ENCODE results near the gene ADGRB2. TPM values are rescaled to one million over a fixed set of nuclear protein-coding genes. Genes with fewer than 3 reads are reported as not detected.

The ADGRB2 gene
- total RNA-seq, 1 experiment from 2014 or later = 15.6 TPM

DNA sequence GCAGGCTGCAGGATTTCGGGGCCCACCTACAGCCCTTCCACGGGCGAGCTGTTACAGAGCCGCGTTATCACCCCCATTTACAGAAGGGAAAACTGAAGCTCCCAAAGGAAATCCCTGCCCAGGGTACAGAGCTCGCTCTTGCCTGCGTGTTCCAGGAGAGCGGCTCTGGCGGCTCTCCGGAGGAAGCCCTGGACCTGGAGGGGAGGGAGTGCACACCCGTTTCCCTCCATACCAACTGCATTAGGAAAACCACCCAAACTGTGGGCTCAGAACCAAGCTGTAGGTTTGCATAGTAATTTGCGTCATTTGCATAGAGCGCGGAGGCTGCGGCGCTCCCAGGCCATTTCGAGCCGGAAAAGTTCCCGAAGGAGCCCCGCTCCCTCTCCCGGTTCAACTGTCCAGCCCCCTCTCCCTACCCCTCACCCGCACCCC is 24.7 kb upstream of the ADGRB2 start:
- H2AFZ ChIP-seq = peak overlapping the region; percentile 87
- H3K27ac ChIP-seq = no peak overlapping the region
- peak in 1 of 2 experiments; percentile 71 for DNase-seq
- intact Hi-C loops (cut with micrococcal nuclease; ENCODE audit: unreplicated experiment) = loop anchor here (1.0 to 10.0 kb wide), 8 partner anchors 74 to 1070 kb away; no protein-coding TSS in a partner anchor
- POLR2A ChIA-PET (ENCODE audit: unreplicated experiment) = interaction anchor here (0.6 to 0.7 kb wide), 7 partner anchors 88 to 748 kb away, joined by 3 to 17 read pairs (median 7); no protein-coding TSS in a partner anchor
- no peaks in the 10 kb centered on the region for H3K27me3 ChIP-seq (ENCODE audit: insufficient read depth, low read depth)
- H3K4me1 ChIP-seq (replicated peaks; ENCODE audit: insufficient read depth) = peaks cover 10% of the 10 kb centered on the region; the same call in 1 of the 2 replicates
- BruUV-seq (replicated peaks) = no TSS peak
- peak overlapping the region; percentile 91 for H3K4me2 ChIP-seq
- H3K9me2 ChIP-seq (ENCODE audit: insufficient read depth) = no peaks in the 10 kb centered on the region
- CTCF ChIA-PET = interaction anchor here (0.5 to 1.5 kb wide), 16 partner anchors 9 to 1070 kb away, joined by 3 to 14 read pairs (median 8); partner anchors contain the start of gene PEF1
- H3K9me3 ChIP-seq (ENCODE audit: insufficient read depth, low read depth) = no peaks in the 10 kb centered on the region
- H3K79me2 ChIP-seq (ENCODE audit: low read depth) = no peaks in the 10 kb centered on the region
- no peaks in the 10 kb centered on the region for H4K20me1 ChIP-seq (ENCODE audit: insufficient read depth)
- TF ChIP-seq, protein P1, sequence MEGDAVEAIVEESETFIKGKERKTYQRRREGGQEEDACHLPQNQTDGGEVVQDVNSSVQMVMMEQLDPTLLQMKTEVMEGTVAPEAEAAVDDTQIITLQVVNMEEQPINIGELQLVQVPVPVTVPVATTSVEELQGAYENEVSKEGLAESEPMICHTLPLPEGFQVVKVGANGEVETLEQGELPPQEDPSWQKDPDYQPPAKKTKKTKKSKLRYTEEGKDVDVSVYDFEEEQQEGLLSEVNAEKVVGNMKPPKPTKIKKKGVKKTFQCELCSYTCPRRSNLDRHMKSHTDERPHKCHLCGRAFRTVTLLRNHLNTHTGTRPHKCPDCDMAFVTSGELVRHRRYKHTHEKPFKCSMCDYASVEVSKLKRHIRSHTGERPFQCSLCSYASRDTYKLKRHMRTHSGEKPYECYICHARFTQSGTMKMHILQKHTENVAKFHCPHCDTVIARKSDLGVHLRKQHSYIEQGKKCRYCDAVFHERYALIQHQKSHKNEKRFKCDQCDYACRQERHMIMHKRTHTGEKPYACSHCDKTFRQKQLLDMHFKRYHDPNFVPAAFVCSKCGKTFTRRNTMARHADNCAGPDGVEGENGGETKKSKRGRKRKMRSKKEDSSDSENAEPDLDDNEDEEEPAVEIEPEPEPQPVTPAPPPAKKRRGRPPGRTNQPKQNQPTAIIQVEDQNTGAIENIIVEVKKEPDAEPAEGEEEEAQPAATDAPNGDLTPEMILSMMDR (conservative IDR thresholded peaks at IDR 0.05) = no peak
- H3F3A ChIP-seq (ENCODE audit: insufficient read depth, low read depth) = peaks cover 20% of the 10 kb centered on the region
- no peaks in the 10 kb centered on the region for H3K36me3 ChIP-seq (ENCODE audit: low read depth)
- peak overlapping the region; percentile 65 for H3K4me3 ChIP-seq

DNA sequence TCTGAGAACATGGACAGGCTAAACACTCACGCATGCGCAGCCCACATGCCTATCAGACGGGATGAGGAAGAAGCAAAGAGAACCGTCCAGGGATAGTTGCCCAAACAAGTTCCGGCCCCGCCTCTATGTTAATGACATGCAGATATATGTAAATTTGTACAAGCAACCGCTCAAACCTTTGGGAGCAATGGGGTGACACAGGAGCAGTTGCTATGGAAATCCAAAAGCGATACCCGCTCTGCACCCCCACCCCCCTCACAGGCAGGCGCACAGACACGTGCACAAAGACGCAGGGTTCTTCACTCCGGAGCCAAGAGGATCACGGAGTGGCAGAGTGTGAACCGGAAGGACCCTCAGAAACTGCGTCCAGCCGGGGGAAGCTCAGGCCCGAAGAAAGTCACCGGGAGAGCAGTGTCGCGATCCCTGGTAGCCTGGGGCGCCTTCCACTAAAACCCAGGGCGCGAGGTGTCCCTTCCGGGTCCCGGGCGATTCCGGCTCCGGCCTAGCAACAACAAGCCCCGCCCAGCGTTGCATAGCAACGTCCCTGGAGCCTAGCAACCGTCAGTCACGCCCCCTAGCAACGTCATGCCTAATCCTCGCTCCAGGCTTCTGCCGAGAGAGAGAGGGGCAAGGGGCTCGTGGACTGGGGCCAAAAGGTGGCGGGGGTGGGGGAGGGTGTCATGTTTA is 24.1 kb upstream of the ADGRB2 start:
- no peaks in the 10 kb centered on the region for H3K9me3 ChIP-seq (ENCODE audit: insufficient read depth, low read depth)
- DNase-seq = peak; percentile 87 to 93
- H3K36me3 ChIP-seq (ENCODE audit: low read depth) = no peaks in the 10 kb centered on the region
- TF ChIP-seq, protein P1 (conservative IDR thresholded peaks at IDR 0.05) = no peak
- no peak for TF ChIP-seq EZH2 (IDR thresholded peaks at IDR 0.05; ENCODE audit: low read depth)
- no TSS peak for BruUV-seq (replicated peaks)
- ChIA-PET POLR2A (ENCODE audit: unreplicated experiment) (interaction anchor here (0.5 to 0.7 kb wide), 4 partner anchors 75 to 345 kb away, joined by 3 to 5 read pairs (median 4); no protein-coding TSS in a partner anchor), CTCF (interaction anchor here (1.1 to 1.5 kb wide), 8 partner anchors 28 to 239 kb away, joined by 5 to 14 read pairs (median 10); no protein-coding TSS in a partner anchor)
- peaks cover 20% of the 10 kb centered on the region for H3F3A ChIP-seq (ENCODE audit: insufficient read depth, low read depth)
- H2AFZ ChIP-seq = peak overlapping the region; percentile 87
- H3K4me2 ChIP-seq = peak overlapping the region; percentile 91
- no peaks in the 10 kb centered on the region for H3K9me2 ChIP-seq (ENCODE audit: insufficient read depth)
- H3K4me3 ChIP-seq = peak overlapping the region; percentile 65
- no peaks in the 10 kb centered on the region for H4K20me1 ChIP-seq (ENCODE audit: insufficient read depth)
- H3K79me2 ChIP-seq (ENCODE audit: low read depth) = no peaks in the 10 kb centered on the region
- peak overlapping the region; percentile 54 for H3K27ac ChIP-seq
- H3K27me3 ChIP-seq (ENCODE audit: insufficient read depth, low read depth) = no peaks in the 10 kb centered on the region
- intact Hi-C loops (cut with micrococcal nuclease; ENCODE audit: unreplicated experiment) = loop anchor here (2.0 to 10.0 kb wide), 5 partner anchors 73 to 1069 kb away; no protein-coding TSS in a partner anchor
- H3K4me1 ChIP-seq (replicated peaks; ENCODE audit: insufficient read depth) = peaks cover 10% of the 10 kb centered on the region; the same call in 1 of the 2 replicates

DNA sequence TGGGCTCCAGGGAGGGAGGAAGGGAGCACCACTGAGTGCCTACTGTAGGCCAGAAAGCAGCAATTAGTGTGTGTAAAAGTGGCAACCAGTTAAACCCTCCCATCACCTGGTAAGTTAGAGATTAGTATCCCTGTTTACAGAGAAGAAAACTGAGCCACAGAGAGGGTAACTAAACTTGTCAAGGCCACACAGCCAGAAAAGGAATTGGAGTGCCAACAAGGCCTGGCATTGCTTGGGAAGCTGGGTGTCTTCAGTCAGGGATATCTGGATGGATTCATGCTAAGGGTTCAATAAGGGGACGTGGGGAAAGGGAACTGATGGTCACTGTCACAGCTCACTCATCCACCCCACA is 23.6 kb upstream of the ADGRB2 start:
- H4K20me1 ChIP-seq (ENCODE audit: insufficient read depth) = no peaks in the 10 kb centered on the region
- intact Hi-C loops (cut with micrococcal nuclease; ENCODE audit: unreplicated experiment) = loop anchor here (2.0 to 10.0 kb wide), 5 partner anchors 73 to 1069 kb away; no protein-coding TSS in a partner anchor
- H3K9me3 ChIP-seq (ENCODE audit: insufficient read depth, low read depth) = no peaks in the 10 kb centered on the region
- peak overlapping the region; percentile 91 for H3K4me2 ChIP-seq
- no peak overlapping the region for H2AFZ ChIP-seq
- TF ChIP-seq, protein P1 (conservative IDR thresholded peaks at IDR 0.05) = no peak
- no peak for TF ChIP-seq EZH2 (IDR thresholded peaks at IDR 0.05; ENCODE audit: low read depth)
- POLR2A ChIA-PET (ENCODE audit: unreplicated experiment) = interaction anchor here (0.5 to 0.7 kb wide), 3 partner anchors 75 to 345 kb away, joined by 4 to 5 read pairs (median 5); no protein-coding TSS in a partner anchor
- H3K9me2 ChIP-seq (ENCODE audit: insufficient read depth) = no peaks in the 10 kb centered on the region
- DNase-seq = no peak
- peak overlapping the region; percentile 65 for H3K4me3 ChIP-seq
- peaks cover 10% of the 10 kb centered on the region; the same call in 1 of the 2 replicates for H3K4me1 ChIP-seq (replicated peaks; ENCODE audit: insufficient read depth)
- CTCF ChIA-PET = interaction anchor here (1.4 kb wide), 1 partner anchor 176 kb away, joined by 5 read pairs; no protein-coding TSS in a partner anchor
- no peaks in the 10 kb centered on the region for H3K36me3 ChIP-seq (ENCODE audit: low read depth)
- H3K79me2 ChIP-seq (ENCODE audit: low read depth) = no peaks in the 10 kb centered on the region
- no peaks in the 10 kb centered on the region for H3K27me3 ChIP-seq (ENCODE audit: insufficient read depth, low read depth)
- H3F3A ChIP-seq (ENCODE audit: insufficient read depth, low read depth) = peaks cover 20% of the 10 kb centered on the region
- no peak overlapping the region for H3K27ac ChIP-seq
- TSS peak; percentile 77 for BruUV-seq (replicated peaks)
